Astrocyte (in vitro differentiated cells and primary cell): ENCODE measurements around the gene TRPM2.

Experiments used
- CTCF ChIP-seq: IDR thresholded peaks from 2 replicates; pipeline ENCODE4 v1.5.1; 2011; ENCODE audit warnings: low read depth, mild to moderate bottlenecking, inconsistent platforms, low read length, moderate library complexity; ENCODE audit not compliant: insufficient read depth
- EZH2 ChIP-seq: IDR thresholded peaks from 2 replicates; pipeline ENCODE4 v1.6.1; 2012; ENCODE audit warnings: mild to moderate bottlenecking, low read length, inconsistent platforms; ENCODE audit not compliant: insufficient read depth

GRCh38 chr21:44419679-44420078 lies 66.3 kb downstream of the TRPM2 start:
- TF ChIP-seq CTCF (no peak), EZH2 (no peak)
